Trophoblast cell (in vitro differentiated cells and primary cell): Measurements from ENCODE around the gene SCGB1D1.

Experiments
- DNase-seq, 2 donors: peaks; one replicate each; pipeline ENCODE4 v3.0.0-alpha.2; 2016
- H2AFZ ChIP-seq: 2 replicates; pipeline ENCODE4 v1.6.1; 2013; ENCODE audit warnings: low read length, moderate library complexity, mild to moderate bottlenecking; ENCODE audit not compliant: insufficient read depth, poor library complexity
- H2AK5ac ChIP-seq: 2 replicates; pipeline ENCODE4 v1.6.1; 2013; ENCODE audit warnings: mild to moderate bottlenecking, low read length
- H2BK120ac ChIP-seq: 2 replicates; pipeline ENCODE4 v1.6.1; 2013; ENCODE audit warnings: low read length, mild to moderate bottlenecking, moderate library complexity; ENCODE audit not compliant: insufficient read depth, poor library complexity
- H2BK12ac ChIP-seq: 2 replicates; pipeline ENCODE4 v1.6.1; 2013; ENCODE audit warnings: mild to moderate bottlenecking, low read length, moderate library complexity
- H2BK5ac ChIP-seq: 2 replicates; pipeline ENCODE4 v1.6.1; 2013; ENCODE audit warnings: low read length, low read depth, moderate library complexity, mild to moderate bottlenecking; ENCODE audit not compliant: poor library complexity
- H3K14ac ChIP-seq: 2 replicates; pipeline ENCODE4 v1.6.1; 2013; ENCODE audit warnings: mild to moderate bottlenecking, low read length
- H3K18ac ChIP-seq: 2 replicates; pipeline ENCODE4 v1.6.1; 2013; ENCODE audit warnings: mild to moderate bottlenecking, low read length
- H3K23ac ChIP-seq: 2 replicates; pipeline ENCODE4 v1.6.1; 2013; ENCODE audit warnings: low read length
- H3K27ac ChIP-seq: 2 replicates; pipeline ENCODE4 v1.5.1; 2013; ENCODE audit warnings: low read depth, mild to moderate bottlenecking, inconsistent platforms, low read length, moderate library complexity
- H3K27me3 ChIP-seq: 2 replicates; pipeline ENCODE4 v1.6.1; 2013; ENCODE audit warnings: inconsistent platforms, mild to moderate bottlenecking, low read length, moderate library complexity; ENCODE audit not compliant: insufficient read depth
- H3K36me3 ChIP-seq, 2 experiments: 1 replicate in 1 of 2; 2 replicates in 1 of 2; pipeline ENCODE4 v1.6.1; 2013; ENCODE audit warnings: low read length in 2 of 2, mild to moderate bottlenecking in 2 of 2, moderate library complexity in 1 of 2; ENCODE audit not compliant: insufficient read depth in 2 of 2, control insufficient read depth in 1 of 2
- H3K4ac ChIP-seq: 2 replicates; pipeline ENCODE4 v1.6.1; 2013; ENCODE audit warnings: low read depth, mild to moderate bottlenecking, low read length, moderate library complexity
- H3K4me1 ChIP-seq, 2 experiments: 1 replicate in 1 of 2; 2 replicates in 1 of 2; pipeline ENCODE4 v1.6.1; 2013; ENCODE audit warnings: low read length in 2 of 2, mild to moderate bottlenecking in 2 of 2, moderate library complexity in 1 of 2; ENCODE audit not compliant: insufficient read depth in 2 of 2, control insufficient read depth in 1 of 2
- H3K4me2 ChIP-seq: 2 replicates; pipeline ENCODE4 v1.6.1; 2013; ENCODE audit warnings: inconsistent platforms, mild to moderate bottlenecking, low read length, moderate library complexity
- H3K4me3 ChIP-seq: 2 replicates; pipeline ENCODE4 v1.5.1; 2013; ENCODE audit warnings: mild to moderate bottlenecking, low read depth, low read length, inconsistent platforms
- H3K79me1 ChIP-seq: one replicate; pipeline ENCODE4 v1.6.1; 2013; ENCODE audit warnings: low read length
- H3K79me2 ChIP-seq: 2 replicates; pipeline ENCODE4 v1.6.1; 2013; ENCODE audit warnings: low read length, mild to moderate bottlenecking; ENCODE audit not compliant: control insufficient read depth, insufficient read depth, poor library complexity
- H3K9ac ChIP-seq: 2 replicates; pipeline ENCODE4 v1.6.1; 2013; ENCODE audit warnings: mild to moderate bottlenecking, low read length
- H3K9me3 ChIP-seq: 2 replicates; pipeline ENCODE4 v1.6.1; 2013; ENCODE audit warnings: low read depth, mild to moderate bottlenecking, control low read depth, inconsistent platforms, low read length; ENCODE audit not compliant: insufficient read depth
- H4K12ac ChIP-seq: 2 replicates; pipeline ENCODE4 v1.6.1; 2013; ENCODE audit warnings: low read depth, mild to moderate bottlenecking, low read length, moderate library complexity
- H4K8ac ChIP-seq: 2 replicates; pipeline ENCODE4 v1.6.1; 2013; ENCODE audit warnings: low read depth, mild to moderate bottlenecking, low read length, moderate library complexity
- H4K91ac ChIP-seq: one replicate; pipeline ENCODE4 v1.6.1; 2013; ENCODE audit warnings: low read depth, mild to moderate bottlenecking, low read length, moderate library complexity
- WGBS: extraction: QIAGEN DNeasy Blood & Tissue Kit; methylation state at CpG from one replicate; pipeline ENCODE4 v1.1.7; 2013; ENCODE audit warnings: missing lambda C conversion rate; ENCODE audit not compliant: insufficient read length, insufficient coverage; ENCODE audit errors: extremely low coverage; 5-methylcytosine and 5-hydroxymethylcytosine counted together

Gene SCGB1D1

GRCh38 chr11:62150887-62151736, 38.9 kb upstream of the SCGB1D1 start:
- no peaks in the 10 kb centered on the region for H3K4me1 ChIP-seq
- no peak overlapping the region for H3K4me2 ChIP-seq
- no peak overlapping the region for H2BK5ac ChIP-seq
- no peak overlapping the region for H4K12ac ChIP-seq
- H2AK5ac ChIP-seq = no peak overlapping the region
- no peak for DNase-seq
- H3K18ac ChIP-seq = no peak overlapping the region
- no peaks in the 10 kb centered on the region for H3K79me1 ChIP-seq
- H3K36me3 ChIP-seq = peaks cover 58 to 62% of the 10 kb centered on the region in 2 experiments
- no peak overlapping the region for H3K27ac ChIP-seq
- H2BK12ac ChIP-seq = no peak overlapping the region
- no peak overlapping the region for H2AFZ ChIP-seq
- H3K4me3 ChIP-seq = no peak overlapping the region
- H3K9me3 ChIP-seq = no peaks in the 10 kb centered on the region
- no peak overlapping the region for H3K9ac ChIP-seq
- H3K79me2 ChIP-seq = no peaks in the 10 kb centered on the region
- H3K4ac ChIP-seq = no peak overlapping the region
- no peak overlapping the region for H4K8ac ChIP-seq
- H2BK120ac ChIP-seq = no peak overlapping the region
- H4K91ac ChIP-seq = no peak overlapping the region
- no peak overlapping the region for H3K14ac ChIP-seq
- no peaks in the 10 kb centered on the region for H3K27me3 ChIP-seq
- no peak overlapping the region for H3K23ac ChIP-seq
- WGBS = no CpG with 5 or more reads among the region's 10 CpGs

GRCh38 chr11:62151737-62152102, 38.3 kb upstream of the SCGB1D1 start:
- Histone ChIP-seq H2BK120ac (no peak overlapping the region), H3K79me2 (no peaks in the 10 kb centered on the region), H3K4me1 (no peaks in the 10 kb centered on the region), H2AFZ (no peak overlapping the region), H3K4ac (no peak overlapping the region), H2AK5ac (no peak overlapping the region), H3K4me3 (no peak overlapping the region), H3K27me3 (no peaks in the 10 kb centered on the region), H3K18ac (no peak overlapping the region), H4K8ac (no peak overlapping the region), H2BK5ac (no peak overlapping the region), H2BK12ac (no peak overlapping the region), H3K23ac (no peak overlapping the region), H3K79me1 (no peaks in the 10 kb centered on the region), H3K9me3 (no peaks in the 10 kb centered on the region), H3K14ac (no peak overlapping the region), H3K9ac (no peak overlapping the region), H3K27ac (no peak overlapping the region), H3K4me2 (no peak overlapping the region), H4K12ac (no peak overlapping the region), H3K36me3 (peaks cover 52 to 56% of the 10 kb centered on the region in 2 experiments), H4K91ac (no peak overlapping the region)
- DNase-seq = no peak
- WGBS = no CpG with 5 or more reads among the region's 9 CpGs

DNA sequence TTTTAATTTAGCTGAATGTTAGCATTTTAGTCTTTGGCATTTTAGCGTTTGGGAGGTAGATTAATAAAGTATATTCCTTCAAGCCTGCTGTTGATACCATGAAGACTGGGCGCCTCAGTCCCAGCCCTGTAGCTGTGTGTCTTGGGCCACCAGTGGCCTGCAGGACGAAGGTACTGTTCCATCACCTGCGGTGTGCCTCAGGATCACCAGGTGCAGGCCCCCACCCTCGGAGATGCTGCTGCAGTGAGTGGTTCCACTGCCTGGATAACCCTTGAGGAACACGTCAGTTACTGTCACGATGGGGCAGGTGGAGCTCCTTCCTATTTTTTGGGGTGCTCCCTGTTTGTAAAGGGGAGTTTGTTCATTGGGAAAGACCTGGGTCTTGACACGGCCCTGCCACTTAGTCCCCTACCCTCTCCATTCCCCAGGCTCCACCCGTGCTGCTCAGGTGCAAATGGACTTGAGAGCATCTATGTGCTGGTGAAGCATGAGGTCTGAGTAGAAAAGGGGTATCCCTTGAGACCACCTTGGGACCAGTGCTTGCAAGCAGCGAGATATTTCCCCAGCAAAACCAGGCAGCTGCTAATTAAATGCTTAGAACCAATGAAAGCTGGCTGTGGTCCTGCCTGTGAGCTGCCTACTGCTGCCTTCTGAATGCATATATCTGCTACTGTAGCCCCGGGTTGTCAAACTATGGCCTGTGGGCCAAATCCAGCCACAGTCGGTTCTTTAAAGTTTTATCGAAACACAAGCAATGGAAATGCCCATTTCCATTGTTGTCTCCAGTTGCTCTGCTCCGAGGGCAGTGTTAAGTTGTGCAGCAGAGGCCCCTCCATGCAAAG, 37.5 kb upstream of the SCGB1D1 start:
- Histone ChIP-seq H3K4me2 (no peak overlapping the region), H3K14ac (no peak overlapping the region)
- 100% methylated on average over 1 of the region's 14 CpGs for WGBS

DNA sequence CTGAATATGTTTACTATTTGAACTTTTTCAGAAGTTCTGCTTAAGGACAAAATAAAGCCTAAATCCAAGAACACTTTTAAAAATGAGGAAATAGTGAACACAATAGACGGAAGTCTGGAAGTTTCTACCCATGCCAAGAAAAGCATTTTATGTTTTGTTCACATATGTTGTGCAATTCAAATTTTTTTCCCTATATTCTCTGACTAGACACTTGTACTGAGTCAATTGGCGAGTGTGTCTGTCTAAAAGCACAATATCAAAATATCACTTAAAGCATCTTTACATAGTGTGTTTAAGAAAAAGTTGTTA, 37.0 kb upstream of the SCGB1D1 start:
- Histone ChIP-seq H3K36me3 (peaks cover 40 to 43% of the 10 kb centered on the region in 2 experiments), H3K9ac (no peak overlapping the region), H3K4me2 (no peak overlapping the region), H2AK5ac (no peak overlapping the region), H3K27me3 (no peaks in the 10 kb centered on the region), H3K79me1 (no peaks in the 10 kb centered on the region), H3K18ac (no peak overlapping the region), H3K4me3 (no peak overlapping the region), H3K4me1 (no peaks in the 10 kb centered on the region), H2BK120ac (no peak overlapping the region), H3K79me2 (no peaks in the 10 kb centered on the region), H2BK5ac (no peak overlapping the region), H3K27ac (no peak overlapping the region), H4K12ac (no peak overlapping the region), H2AFZ (no peak overlapping the region), H4K8ac (no peak overlapping the region), H3K4ac (no peak overlapping the region), H3K23ac (no peak overlapping the region), H3K14ac (no peak overlapping the region), H4K91ac (no peak overlapping the region), H2BK12ac (no peak overlapping the region), H3K9me3 (no peaks in the 10 kb centered on the region)
- WGBS = no CpG with 5 or more reads among the region's 2 CpGs
- DNase-seq = no peak

More for the DNA sequence above, 37.5 kb upstream of the SCGB1D1 start:
- no peak for DNase-seq
- Histone ChIP-seq H3K18ac (no peak overlapping the region), H4K8ac (no peak overlapping the region), H3K9ac (no peak overlapping the region), H2BK12ac (no peak overlapping the region), H3K36me3 (peaks cover 44 to 49% of the 10 kb centered on the region in 2 experiments), H2AFZ (no peak overlapping the region), H3K9me3 (no peaks in the 10 kb centered on the region), H2BK5ac (no peak overlapping the region), H3K4me3 (no peak overlapping the region), H3K23ac (no peak overlapping the region), H4K91ac (no peak overlapping the region), H3K79me2 (no peaks in the 10 kb centered on the region), H4K12ac (no peak overlapping the region), H3K27ac (no peak overlapping the region), H2BK120ac (no peak overlapping the region), H2AK5ac (no peak overlapping the region), H3K4me1 (no peaks in the 10 kb centered on the region), H3K79me1 (no peaks in the 10 kb centered on the region), H3K4ac (no peak overlapping the region), H3K27me3 (no peaks in the 10 kb centered on the region)
